Gastroesophageal sphincter (tissue), 3 donors: ENCODE results near the gene HAUS2.

ENCODE experiments used
- EP300 ChIP-seq: sonication (generic); formaldehyde crosslinking; IDR thresholded peaks from one replicate; pipeline ENCODE4 v1.6.1; 2017; ENCODE audit warnings: antibody characterized with exemption, mild to moderate bottlenecking
- POLR2AphosphoS5 ChIP-seq: sonication (generic); formaldehyde crosslinking; IDR thresholded peaks from one replicate; pipeline ENCODE4 v1.6.1; 2017; ENCODE audit warnings: antibody characterized with exemption
- TF ChIP-seq, protein P1 (sequence below), 4 experiments: fragments of 200-600 bp in 2 of 4; fragments of 450-650 bp in 2 of 4; sonication (generic) in 1 of 4; IDR thresholded peaks; one replicate each; pipeline ENCODE4 v1.5.1; 2017 to 2019; ENCODE audit warnings: antibody characterized with exemption in 4 of 4, mild to moderate bottlenecking in 2 of 4, moderate library complexity in 2 of 4

DNA sequence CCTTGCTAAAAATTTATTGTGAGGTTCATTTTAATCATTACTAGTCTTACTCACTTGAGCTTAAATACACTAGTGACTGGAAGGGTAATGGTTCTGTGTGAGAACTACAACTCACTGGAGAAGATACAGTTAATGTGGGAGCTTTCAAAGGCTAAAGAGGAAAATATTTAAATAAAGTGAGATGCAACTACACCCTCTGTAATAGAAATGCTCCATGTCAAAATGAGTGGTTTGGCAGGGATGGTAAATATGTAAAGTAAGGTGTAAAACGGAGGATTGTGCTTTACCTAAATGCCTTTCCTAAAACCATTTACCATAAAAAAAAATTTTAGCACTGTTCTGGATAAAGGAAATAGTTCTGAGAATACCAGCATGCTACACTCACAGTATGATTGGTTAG, 15.4 kb upstream of the HAUS2 start:
- TF ChIP-seq, protein P1, sequence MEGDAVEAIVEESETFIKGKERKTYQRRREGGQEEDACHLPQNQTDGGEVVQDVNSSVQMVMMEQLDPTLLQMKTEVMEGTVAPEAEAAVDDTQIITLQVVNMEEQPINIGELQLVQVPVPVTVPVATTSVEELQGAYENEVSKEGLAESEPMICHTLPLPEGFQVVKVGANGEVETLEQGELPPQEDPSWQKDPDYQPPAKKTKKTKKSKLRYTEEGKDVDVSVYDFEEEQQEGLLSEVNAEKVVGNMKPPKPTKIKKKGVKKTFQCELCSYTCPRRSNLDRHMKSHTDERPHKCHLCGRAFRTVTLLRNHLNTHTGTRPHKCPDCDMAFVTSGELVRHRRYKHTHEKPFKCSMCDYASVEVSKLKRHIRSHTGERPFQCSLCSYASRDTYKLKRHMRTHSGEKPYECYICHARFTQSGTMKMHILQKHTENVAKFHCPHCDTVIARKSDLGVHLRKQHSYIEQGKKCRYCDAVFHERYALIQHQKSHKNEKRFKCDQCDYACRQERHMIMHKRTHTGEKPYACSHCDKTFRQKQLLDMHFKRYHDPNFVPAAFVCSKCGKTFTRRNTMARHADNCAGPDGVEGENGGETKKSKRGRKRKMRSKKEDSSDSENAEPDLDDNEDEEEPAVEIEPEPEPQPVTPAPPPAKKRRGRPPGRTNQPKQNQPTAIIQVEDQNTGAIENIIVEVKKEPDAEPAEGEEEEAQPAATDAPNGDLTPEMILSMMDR (IDR thresholded peaks at IDR 0.05): no peak
- TF ChIP-seq EP300: no peak
- TF ChIP-seq POLR2AphosphoS5: no peak
